SHP77 (cell line): ENCODE results near the gene SYT7.
"Not testable (repeated sequence)": the region's sequence is repeated elsewhere in the genome, so short reads cannot be mapped to it uniquely, and the experiment has no call there.

Source experiments
- DNase-seq, 2 experiments: peaks; one replicate each; lab custom pipeline; 2025; lab: John Stamatoyannopoulos, UW

SYT7 gene

DNA sequence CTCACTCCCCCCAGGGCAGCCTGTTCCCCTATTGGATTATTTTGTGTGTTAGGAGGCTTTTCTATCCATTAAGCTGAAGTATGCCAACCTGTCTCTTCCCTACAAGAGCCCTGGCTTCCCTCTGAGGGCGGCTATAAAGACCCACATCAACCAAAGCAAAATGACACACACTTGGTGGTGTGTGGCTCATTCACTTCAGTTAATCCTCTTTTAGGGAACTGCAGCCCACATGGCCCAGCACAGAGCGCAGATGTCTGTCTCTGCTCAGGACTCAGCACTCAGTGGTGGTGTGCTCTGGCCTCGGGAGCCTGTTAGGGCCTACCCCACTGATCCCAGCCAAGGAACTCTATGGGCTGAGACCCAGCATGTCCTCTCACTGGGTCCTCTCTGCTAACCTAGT lies 104.5 kb downstream of the SYT7 start:
- no peak for DNase-seq

GRCh38 chr11:61475433-61475832 lies 105.4 kb downstream of the SYT7 start:
- no peak for DNase-seq

DNA sequence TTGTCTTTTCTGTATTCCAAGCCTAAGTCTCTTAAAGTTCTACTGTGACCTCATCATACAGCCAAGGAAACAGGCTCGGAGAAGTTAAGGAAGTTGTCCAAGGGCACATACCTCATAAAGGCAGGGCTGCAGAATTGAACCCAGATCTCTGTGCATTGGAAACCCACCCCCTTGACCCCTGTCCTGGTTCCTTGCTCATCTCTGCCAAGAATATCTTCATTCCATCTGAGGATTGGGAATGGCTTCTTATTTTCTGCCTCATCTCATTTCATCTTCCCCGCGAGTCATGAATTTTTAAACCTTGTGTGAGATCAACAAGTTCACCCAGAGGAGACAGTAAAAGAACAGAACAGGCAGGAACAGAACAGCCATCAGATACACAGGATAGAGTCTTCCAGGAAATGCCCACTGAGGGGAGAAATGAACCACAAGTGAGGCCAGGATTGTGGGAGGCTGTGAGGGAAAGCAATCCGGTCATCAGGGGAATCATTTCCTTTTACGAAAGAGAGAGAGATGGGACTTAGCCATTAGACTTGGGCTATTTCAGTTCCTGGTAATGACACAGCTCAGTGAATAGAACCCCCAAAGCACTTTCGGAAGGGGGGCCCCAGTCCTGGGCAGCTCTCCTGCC lies 106.7 kb downstream of the SYT7 start:
- no peak for DNase-seq

DNA sequence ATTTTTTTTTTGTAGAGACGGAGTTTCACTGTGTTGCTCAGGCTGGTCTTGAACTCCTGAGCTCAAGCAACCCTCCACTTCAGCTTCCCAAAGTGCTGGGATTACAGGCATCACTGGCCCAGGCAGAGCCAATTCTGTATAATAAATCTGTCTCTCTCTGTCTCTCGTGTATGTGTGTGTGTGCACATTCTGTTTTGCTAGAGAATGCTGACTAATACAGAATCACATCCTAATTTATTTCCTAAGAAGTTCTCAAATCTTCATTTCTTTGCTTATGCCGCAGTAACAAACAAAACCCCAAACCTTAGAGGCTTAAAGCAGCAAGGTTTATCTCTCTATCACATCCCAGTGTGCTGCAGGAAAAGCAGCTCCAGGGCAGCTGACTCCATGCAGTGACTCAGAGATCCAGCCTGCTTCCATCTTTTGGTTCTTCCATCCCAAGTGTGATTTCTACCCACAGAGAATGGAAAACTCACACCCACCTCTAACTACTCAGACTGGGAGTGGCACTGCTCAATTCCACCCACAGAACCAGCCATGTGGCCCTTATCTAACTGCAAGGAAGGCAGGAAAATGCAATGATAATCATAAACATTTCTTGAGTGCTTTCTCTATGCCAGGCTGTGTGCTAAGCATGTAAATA lies 107.4 kb downstream of the SYT7 start:
- no peak for DNase-seq

DNA sequence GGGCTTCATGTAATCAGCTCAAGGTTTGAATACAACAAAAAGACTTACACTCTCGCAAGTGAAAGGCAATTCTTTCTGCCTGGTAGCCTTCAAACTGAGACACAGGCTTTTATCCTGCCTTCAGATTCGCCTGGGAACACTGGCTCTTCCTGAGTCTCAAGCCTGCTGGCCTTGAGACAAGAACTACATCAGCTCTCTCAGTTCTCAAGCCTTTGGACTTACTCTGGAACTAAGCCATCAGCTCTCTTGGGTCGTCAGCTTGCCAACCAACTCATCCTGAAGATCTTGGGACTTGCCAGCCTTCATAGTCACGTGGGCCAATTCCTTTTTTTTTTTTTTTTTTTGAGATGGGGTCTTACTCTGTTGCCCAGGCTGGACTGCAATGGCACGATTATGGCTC lies 108.0 kb downstream of the SYT7 start:
- DNase-seq: no peak

DNA sequence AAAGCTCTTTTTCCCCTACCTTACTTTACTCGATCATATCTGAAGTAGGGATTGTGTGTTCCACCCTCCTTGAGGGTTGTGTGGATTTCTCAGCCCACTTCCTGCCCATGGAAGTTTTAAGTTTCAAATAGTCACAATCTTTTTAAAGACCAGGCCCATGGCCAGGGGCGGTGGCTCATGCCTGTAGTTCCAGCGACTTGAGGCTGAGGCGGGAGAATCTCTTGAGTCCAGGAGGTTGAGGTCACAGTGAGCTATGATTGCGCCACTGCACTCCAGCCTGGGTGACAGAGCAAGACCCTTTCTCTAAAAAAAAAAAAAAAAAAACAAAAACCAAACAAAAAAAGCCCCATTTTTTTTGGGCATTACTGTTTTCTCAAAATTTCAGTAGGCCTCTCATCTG lies 108.6 kb downstream of the SYT7 start:
- DNase-seq: no peak

DNA sequence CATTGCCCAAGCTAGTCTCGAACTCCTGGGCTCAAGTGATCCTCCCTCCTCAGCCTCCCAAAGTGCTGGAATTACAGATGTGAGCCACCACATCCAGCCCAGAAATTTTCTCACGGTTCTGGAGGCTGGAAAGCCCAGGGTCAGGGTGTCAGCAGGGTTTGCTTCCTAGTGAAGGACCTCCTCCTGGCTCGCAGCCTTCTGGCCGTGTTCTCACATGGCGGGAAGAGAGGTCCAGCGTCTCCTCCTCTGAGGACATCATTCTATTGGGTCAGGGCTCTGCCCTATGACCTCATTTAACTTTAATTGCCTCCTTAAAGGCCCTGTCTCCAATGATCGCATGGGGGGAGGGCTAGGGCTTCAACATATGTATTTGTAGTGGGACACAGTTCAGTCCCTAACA lies 112.9 kb downstream of the SYT7 start:
- DNase-seq: no peak

GRCh38 chr11:61467602-61468001 lies 113.3 kb downstream of the SYT7 start:
- not testable (repeated sequence) for DNase-seq
